GM11168 (cell line): ENCODE results near the gene RPUSD3.
"Not testable (repeated sequence)": the region's sequence is repeated elsewhere in the genome, so short reads cannot be mapped to it uniquely, and the experiment has no call there.

Experiments
- in situ Hi-C: fragments of 300-500 bp; cut with MboI; formaldehyde crosslinking; loops from one replicate; pipeline ENCODE4 v1.12.0; 2022; ENCODE audit warnings: low sequenced_read_pairs; ENCODE audit not compliant: unreplicated experiment

RPUSD3 gene

DNA sequence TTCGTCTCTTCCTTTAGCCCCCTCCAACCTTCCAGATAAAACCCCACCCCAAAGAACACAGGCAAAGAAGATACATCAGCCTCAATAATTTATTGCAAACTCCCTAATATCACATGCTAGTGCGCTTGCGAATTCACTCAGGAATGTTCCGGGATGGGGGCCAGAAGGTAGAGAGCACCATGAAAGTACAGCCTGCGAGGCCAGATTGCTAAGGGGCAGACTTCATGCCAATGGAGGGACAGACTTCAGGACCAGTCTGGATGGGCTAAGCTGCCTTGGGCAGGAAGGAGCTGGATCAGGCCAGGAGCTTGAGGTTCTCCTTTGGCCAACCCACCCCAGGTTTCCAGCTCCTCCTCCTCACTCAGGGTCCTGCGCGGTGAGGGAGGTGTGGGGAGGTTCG lies 22.8 kb upstream of the RPUSD3 start:
- in situ Hi-C loops = no loop called here

DNA sequence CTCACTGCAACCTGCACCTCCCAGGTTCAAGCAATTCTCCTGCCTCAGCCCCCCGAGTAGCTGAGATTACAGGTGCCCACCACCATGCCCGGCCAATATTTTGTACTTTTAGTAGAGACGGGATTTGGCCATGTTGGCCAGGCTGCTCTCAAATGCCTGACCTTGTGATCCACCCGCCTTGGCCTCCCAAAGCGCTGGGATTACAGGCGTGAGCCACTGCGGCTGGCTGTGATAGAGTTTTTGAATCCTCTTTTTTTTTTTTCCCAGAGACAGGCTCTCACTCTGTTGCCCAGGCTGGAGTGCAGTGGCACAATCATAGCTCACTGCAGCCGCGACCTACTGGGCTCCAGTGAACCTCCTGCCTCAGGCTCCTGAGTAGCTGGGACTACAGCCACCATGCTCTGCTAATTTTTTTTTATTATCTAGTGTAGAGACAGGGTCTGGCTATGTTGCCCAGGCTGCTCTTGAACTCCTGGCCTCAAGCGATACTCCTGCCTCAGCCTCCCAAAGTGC lies 21.4 kb upstream of the RPUSD3 start:
- in situ Hi-C loops = not testable (repeated sequence)

DNA sequence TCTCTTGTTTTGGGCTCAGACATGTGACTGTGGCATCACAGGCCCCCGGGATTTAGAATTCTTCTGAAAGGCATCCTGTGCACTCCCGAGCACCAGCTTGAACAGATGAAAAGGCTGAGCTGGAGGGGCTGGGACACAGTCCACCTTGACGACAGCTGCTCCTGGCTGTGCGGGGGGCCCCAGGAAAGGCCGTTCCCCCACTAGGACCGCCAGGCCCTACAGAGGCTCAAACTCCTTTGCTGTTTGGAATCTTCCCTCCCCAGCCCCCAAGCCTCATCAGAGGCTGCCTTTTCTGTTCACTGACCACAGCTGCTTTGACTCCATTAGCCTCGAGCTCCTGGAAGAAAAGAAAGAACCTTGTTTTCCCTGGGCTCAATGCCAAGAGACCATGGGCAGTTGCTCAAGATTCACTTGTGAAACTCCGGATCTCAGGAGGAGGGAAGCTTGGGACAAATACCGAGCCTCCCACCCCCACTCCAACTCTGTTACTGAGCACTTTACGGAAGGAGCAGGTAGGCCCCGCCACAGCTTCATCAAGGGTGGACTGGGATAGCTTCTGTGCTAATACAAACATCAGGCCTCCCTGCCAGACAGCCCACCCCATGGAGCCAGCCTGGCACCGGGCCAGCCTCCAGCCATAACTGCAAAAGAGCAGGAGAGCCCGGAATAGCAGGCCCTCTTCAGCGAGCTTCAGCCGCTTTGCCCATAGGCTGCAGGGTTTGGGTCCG lies 20.6 kb upstream of the RPUSD3 start:
- in situ Hi-C loops = no loop called here

DNA sequence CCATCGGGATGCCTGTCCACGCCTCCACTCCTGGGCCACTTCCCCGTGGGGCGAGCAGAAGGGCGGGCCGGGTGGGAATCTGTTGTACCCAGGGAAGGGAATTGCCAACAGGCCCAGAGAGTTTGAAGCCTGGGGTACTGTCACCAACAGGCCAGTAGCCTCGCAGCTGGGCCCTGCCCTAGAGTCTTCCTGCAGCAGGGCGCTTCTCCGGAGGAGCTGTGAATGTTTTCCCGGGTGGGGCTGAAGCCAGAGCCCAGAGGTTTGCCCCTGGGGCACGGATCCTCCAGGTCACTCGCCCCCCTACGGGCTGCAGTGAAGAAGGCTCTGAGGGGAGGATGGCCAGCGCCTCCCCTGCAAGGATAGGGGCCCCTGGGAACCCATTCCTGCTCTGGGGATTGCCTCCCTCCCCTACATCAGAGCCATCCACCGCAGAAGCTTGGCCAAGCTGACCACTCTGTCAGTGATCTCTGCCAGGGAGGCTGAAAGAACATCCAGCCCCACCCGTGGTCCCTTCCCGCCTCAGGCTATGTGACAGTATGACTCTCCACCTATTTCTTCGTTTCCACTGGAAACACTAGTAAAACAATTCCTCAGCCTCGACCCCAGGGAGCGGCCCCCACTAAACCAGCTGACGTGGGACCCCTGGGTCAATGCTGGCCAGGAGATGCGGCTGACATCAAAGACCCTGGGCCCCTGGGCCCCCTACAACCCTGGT lies 19.4 kb upstream of the RPUSD3 start:
- in situ Hi-C loops = no loop called here

DNA sequence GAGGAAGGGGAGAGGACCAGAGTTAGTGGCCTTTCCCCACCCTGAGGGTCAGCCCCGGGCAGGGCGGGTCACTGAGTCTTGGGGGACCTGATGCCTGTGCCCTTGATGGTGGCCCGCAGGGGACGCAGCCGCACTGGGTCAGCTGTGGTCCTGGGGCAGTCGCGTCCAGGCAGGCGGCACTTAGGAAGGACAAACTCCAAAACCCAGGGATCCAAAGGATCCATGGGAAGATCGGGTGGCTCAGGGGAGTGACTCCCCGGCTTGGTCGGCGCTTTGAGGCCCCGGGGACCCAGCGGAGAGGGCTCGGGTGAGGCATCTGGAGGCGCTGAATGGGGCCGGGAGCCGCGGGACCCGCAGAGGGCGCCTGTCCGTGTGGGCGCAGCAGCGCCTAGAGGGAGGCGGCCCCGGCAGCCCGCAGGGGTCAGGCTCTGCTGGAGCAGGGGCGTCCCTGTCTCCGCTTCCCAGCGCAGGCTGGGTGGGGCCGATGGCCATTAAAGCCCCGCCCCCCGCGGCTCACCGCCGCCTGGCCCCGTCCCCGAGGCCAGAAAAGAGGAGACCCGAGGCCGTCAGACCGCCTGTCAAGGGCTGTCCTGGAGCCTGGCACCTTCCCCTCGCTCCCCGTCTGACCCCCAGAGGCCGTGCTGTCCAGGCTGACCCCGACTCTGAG lies 18.7 kb upstream of the RPUSD3 start:
- in situ Hi-C loops = no loop called here

DNA sequence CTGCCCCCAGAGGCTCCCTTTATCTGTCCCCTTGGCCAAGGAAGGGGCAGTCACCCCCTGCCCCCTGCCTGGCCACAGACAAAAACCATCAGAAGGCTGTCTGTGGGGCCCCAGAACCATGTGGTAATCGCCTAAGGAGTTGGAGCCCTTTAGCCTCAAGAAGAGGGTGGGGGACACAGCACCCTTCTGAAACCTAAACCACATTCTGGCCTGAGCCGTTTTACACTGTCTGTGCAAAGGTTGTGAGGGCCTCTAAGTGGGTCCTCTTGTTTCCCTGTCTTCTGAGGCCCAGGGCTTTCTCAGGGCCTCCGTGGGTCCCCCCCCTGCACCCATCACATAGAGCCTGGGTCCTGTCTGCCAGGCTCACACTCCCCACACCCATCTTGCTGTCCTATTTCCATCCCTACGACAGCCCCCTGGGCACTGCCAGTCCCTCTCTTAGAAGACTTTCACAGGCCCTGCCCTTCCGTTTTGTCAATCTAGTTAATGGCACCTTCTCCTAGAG lies 17.9 kb upstream of the RPUSD3 start:
- in situ Hi-C loops = no loop called here

DNA sequence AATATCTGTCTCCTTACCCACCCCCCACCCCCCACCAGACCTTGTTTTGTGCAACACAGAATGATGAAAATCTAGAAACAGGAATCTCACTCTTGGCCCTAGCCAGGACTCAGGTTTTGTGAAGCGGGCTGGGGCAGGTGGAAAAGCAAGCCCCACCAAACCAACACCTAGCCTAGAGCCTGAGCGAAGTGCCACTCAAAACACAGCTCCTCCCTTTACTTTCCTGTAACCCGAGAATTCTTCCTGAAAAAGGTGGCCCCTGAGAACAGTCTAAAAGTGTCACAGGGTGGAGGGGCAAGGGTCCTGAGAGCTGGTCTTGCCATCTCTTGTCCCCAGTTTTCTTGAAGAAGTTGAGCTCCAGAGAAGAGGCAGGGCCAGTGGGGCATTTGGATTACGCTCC lies 17.4 kb upstream of the RPUSD3 start:
- in situ Hi-C loops = no loop called here

DNA sequence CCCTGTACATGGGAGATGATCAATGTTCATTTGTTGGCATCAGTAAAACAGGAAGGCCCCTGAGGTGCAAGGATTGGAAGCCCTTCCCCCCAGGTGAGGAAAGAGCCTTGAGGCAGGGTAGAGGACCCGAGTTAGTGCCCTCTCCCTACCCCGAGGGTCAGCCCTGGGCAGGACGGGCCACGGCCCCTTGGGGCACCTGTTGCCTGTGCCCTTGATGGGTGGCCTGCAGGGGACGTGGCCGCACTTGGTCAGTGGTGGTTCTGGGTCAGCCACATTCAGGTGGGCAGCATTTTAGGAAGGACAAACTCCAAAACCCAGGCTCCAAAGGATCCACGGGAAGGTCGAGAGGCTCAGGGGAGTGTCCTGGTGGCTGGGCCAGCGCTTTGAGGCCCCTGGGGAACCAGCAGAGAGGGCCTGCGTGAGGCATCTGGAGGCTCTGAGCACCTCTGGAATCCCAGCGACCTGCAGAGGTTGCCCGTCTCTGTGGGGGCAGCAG lies 15.8 kb upstream of the RPUSD3 start:
- in situ Hi-C loops = no loop called here

DNA sequence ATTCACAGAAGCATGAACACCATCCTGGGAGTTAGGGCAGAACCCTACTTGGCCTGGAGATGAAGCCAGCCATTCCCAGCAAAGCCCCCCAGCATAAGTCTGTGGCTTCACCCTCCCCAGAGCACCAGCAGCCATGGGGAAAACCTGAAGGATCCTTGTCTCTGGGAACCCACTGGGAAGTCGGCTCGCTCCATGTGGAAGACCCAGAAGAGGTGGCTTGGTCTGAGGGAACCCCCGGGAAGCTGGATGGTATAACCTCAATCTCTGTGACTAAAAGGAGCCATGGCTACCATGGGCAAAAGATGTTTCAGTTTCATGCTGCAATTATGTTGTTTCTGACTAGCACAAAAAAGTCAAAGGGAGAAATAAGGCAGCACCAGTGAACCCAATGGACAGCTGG lies 11.8 kb upstream of the RPUSD3 start:
- in situ Hi-C loops = no loop called here

DNA sequence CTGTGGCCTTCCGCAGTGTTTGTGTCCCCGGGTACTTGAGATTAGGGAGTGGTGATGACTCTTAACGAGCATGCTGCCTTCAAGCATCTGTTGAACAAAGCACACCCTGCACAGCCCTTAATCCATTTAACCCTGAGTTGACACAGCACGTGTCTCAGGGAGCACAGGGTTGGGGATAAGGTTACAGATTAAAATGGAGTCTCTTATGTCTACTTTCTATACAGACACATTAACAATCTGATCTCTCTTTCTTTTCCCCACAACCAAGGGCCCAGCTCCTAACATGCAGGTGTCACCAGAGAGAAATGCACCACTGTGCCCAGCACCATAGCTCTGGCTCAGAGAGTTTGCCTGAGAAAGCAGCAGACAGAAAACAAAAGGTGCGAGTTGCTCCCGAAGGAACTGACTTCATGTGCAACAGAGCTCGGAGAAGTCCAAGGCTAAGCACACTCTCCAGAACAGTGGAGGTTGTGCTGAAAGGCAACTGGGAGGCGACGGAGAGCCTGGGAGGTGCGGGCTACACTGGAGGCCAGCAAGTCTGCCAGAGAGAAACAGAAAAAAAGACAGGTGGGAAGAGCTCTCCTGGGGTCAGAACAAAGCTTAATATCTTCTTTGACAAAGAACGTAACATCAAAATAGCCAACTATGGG lies 10.6 kb upstream of the RPUSD3 start:
- in situ Hi-C loops = not testable (repeated sequence)

DNA sequence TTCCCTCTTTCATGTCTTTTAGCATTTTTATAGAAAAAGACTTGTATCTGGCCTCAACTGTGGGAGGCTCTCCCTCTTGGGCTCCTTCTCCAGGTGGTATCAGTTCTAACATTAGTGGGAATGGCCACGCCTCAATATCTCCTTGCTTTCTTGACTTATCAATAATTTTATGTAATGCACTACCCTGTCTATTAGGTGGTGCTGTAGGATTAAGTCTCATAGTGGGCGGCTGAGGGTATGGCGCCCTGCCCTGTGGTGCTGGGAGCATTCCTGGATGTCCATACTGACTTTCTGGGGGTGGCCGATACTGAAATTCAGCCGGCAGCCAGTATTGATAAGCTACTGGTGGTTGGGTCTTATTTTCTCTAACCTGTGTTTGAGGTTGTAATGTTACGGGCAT lies 8.7 kb upstream of the RPUSD3 start:
- in situ Hi-C loops = no loop called here

DNA sequence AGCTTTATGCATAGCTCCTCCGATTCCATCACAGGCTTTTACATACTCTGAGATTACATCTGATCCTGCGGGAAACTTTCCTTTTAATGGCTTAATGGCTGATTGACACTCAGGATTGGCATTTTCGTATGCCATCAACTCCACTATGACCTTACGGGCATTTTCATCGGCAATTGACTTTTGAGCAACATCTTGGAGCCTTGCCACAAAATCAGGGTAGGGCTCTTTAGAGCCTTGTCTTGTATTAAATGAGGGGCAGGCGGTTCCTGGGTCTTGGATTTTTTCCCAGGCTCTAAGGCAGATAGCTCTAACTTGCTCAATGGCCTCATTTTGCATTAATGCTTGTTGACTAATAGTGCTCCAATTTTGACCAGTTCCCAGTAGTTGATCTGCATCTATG lies 8.1 kb upstream of the RPUSD3 start:
- in situ Hi-C loops = not testable (repeated sequence)

DNA sequence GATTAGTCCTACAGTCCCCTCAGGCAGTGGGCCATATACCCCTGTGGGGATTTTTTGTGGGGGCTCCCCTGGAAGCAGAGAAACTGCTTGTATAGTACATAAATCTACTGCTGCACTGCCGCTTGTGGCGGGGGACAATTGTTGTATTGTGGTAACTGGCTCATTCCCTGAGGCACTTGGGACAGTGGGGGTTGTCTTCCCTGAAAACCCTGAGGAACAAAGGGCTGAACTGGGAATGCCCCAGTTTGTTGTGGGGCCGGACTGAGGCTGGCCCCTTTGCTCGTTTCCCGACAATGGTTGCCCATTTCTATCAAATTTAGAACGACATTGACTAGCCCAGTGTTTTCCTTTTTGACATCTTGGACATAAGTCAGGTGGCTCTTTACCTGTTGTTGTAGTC lies 7.6 kb upstream of the RPUSD3 start:
- in situ Hi-C loops = not testable (repeated sequence)

DNA sequence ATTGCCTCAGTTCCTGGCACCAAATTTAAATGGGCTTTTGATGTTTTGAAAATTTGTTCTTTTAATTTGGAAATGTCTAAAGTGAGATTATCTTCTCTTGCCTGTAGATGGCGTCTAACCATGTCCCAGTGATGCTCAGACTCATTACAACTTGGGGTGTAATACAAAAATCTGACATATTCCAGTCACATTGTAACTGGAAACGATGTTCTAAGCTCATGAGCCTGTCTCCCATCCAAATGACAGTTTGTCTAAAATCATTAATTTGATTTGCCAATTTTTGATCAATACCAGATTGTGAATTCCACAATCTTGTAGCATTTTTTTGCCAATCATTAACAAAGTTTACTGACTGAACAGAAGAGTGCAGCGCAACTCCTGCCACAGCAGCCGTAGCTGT lies 5.1 kb upstream of the RPUSD3 start:
- in situ Hi-C loops = not testable (repeated sequence)

DNA sequence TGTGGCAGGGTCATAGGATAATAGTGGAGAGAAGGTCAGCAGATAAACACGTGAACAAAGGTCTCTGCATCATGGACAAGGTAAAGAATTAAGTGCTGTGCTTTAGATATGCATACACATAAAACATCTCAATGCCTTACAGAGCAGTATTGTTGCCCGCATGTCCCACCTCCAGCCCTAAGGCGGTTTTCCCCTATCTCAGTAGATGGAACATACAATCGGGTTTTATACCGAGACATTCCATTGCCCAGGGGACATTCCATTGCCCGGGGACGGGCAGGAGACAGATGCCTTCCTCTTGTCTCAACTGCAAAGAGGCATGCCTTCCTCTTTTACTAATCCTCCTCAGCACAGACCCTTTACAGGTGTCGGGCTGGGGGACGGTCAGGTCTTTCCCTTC lies 4.1 kb upstream of the RPUSD3 start:
- in situ Hi-C loops = not testable (repeated sequence)

DNA sequence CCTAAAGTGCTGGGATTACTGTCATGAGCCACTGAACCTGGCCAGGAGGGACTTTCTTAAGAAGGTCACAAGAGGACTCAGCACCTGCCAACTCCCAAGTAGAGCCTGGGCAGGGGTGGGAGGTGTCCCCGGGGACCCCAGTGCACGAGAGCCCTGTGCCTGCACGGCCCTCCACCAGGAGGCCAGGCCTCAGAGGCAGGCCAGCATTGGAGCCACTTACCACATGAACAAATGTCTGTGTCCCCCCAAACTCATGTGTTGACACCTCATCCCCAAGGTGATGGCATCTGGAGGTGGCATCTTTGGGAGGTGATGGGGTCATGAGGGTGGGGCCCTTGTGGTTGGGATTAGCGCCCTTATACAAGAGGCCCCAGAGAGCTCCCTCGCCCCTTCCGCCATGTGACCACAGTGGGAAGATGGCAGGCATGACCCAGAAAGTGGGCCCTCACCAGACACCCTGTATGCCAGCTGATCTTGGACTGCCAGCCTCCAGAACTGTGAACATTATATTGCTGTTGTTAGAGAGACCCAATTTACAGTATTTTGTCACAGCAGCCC lies 3.2 kb upstream of the RPUSD3 start:
- in situ Hi-C loops = no loop called here

DNA sequence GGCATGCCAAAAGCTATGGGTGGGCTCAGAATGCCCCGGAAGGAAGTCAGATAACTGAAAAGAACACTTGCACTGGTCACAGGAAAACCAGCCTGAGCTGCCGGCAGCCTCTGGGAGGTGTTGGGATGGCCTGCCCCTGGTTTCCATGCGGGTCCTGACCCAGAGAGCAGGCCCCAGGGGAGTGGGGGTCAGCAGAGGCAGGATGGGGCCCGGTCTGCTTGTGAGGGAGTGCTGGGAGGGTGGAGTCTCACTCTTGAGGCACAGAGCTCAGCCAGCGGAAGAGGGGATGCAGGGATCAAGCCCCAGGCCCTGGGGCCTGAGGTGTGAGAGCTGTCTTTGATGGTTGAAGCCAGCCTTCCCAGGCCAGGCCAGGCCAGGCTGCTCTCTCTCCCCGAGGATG lies 2.4 kb upstream of the RPUSD3 start:
- in situ Hi-C loops = no loop called here

DNA sequence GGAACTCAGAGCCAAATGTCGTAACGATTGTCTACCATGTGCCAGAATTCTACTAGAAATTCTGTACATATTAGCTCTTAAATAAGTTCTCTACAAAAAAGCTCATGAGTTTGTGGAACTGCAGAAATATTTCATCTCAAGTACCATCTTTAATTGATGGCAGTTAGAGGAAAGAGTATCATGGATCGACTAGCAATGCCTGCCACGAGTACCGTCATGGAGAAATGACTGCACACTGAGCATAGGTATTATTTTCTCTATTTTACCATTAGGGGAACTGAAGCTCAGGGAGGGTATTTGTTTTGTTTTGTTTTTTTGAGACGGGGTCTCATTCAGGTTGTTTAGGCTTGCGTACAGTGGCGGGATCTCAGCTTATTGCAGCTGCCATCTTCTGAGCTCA lies 2.8 kb downstream of the RPUSD3 start:
- in situ Hi-C loops = no loop called here

DNA sequence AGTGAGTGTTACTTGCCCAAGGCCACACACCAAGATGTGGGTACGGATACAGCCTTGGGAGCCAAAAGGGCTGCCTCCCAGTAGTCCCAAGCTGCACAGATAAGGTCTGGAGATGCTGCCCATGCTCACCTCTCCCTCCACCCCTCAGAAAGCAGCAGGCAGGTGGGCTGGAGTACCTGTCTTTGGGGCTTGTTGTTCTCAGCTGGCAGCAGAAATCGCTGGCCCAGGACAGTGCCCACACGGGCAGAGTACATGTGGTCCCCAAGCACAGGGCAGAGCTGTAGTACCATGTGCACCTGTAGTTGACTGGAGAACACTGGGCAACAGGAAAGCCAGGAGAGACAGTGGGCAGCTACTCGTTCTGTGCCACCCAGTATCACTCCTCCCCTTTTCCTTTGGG lies 5.0 kb downstream of the RPUSD3 start:
- in situ Hi-C loops = no loop called here
